ENCODE results near the gene UCHL3. TPM values are rescaled to one million over a fixed set of nuclear protein-coding genes. Genes with fewer than 3 reads are reported as not detected.
A peak's percentile ranks its signal among the peaks of the same experiment; 100 is the strongest.

UCHL3 gene
- polyA plus RNA-seq, 1 donor, result 27.3 TPM

GRCh38 chr13:75618308-75618707 is 68.7 kb downstream of the UCHL3 start:
- no peak overlapping the region for H3K27ac ChIP-seq (ENCODE audit: low read length)
- no peak overlapping the region for H3K4me3 ChIP-seq (ENCODE audit: low read length)
- H3K9me3 ChIP-seq (ENCODE audit: control insufficient read depth, low read depth, low read length), result no peaks in the 10 kb centered on the region
- no peaks in the 10 kb centered on the region for H3K27me3 ChIP-seq (ENCODE audit: control insufficient read depth, insufficient read depth, low read length)
- no CpG with 5 or more reads among the region's 1 CpG for WGBS (ENCODE audit: insufficient coverage, low lambda C conversion rate)
- no peak for DNase-seq
- no peaks in the 10 kb centered on the region for H3K36me3 ChIP-seq (ENCODE audit: control insufficient read depth, insufficient read depth, low read length)
- no peaks in the 10 kb centered on the region for H3K4me1 ChIP-seq (ENCODE audit: control insufficient read depth, insufficient read depth, low read length)

DNA sequence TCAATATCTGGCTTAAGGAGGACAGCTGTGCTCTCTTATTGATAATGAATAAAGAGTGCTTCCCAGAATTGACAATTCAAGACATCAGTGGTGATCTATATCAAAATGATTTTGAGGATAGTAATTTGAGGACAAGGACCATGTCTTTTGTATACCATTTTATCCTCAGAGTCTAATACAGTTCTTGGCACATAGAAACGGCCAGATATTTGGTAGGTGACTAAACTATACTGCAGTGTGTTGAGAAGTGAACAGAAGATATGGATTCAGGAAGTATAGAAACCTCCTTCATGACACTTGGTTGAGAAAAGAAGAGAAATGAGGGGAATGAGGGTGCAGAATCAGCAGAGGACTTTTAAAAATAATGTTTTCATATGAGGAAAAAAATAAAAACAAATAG is 70.4 kb downstream of the UCHL3 start:
- Histone ChIP-seq H3K36me3 (ENCODE audit: control insufficient read depth, insufficient read depth, low read length) (no peaks in the 10 kb centered on the region), H3K4me3 (ENCODE audit: low read length) (no peak overlapping the region), H3K27me3 (ENCODE audit: control insufficient read depth, insufficient read depth, low read length) (no peaks in the 10 kb centered on the region), H3K9me3 (ENCODE audit: control insufficient read depth, low read depth, low read length) (no peaks in the 10 kb centered on the region), H3K4me1 (ENCODE audit: control insufficient read depth, insufficient read depth, low read length) (no peaks in the 10 kb centered on the region), H3K27ac (ENCODE audit: low read length) (no peak overlapping the region)
- no peak for DNase-seq
- WGBS (ENCODE audit: insufficient coverage, low lambda C conversion rate), result no CpG with 5 or more reads among the region's 1 CpG

- H3K36me3 ChIP-seq (ENCODE audit: control insufficient read depth, insufficient read depth, low read length), result no peaks in the 10 kb centered on the region
- H3K9me3 ChIP-seq (ENCODE audit: control insufficient read depth, low read depth, low read length), result no peaks in the 10 kb centered on the region
- WGBS (ENCODE audit: insufficient coverage, low lambda C conversion rate), result 100% methylated on average over 1 of the region's 2 CpGs
- H3K4me1 ChIP-seq (ENCODE audit: control insufficient read depth, insufficient read depth, low read length), result no peaks in the 10 kb centered on the region
- no peak overlapping the region for H3K27ac ChIP-seq (ENCODE audit: low read length)
- no peak overlapping the region for H3K4me3 ChIP-seq (ENCODE audit: low read length)
- no peaks in the 10 kb centered on the region for H3K27me3 ChIP-seq (ENCODE audit: control insufficient read depth, insufficient read depth, low read length)
- DNase-seq, result no peak
Observed at GRCh38 chr13:75621147-75621546, 71.6 kb downstream of the UCHL3 start.

DNA sequence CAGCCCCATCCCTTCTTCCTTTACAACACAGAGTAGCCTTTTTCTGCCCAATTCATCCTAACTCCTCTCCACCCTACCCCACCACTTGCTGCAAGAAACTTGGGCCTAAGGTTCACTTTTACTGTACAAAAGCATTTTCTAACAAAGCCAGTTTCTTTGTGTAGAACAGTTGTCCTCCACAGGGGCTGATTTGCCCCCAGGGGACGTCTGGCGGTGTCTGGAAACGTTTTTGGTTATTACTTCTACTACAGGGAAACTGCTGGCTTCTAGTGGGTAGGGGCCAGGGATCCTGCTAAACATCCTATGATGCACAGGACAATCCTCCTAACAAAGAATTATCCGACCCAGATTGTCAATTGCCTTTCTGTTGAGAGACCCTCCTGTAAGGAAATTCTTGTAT is 79.2 kb downstream of the UCHL3 start:
- no peak for DNase-seq

DNA sequence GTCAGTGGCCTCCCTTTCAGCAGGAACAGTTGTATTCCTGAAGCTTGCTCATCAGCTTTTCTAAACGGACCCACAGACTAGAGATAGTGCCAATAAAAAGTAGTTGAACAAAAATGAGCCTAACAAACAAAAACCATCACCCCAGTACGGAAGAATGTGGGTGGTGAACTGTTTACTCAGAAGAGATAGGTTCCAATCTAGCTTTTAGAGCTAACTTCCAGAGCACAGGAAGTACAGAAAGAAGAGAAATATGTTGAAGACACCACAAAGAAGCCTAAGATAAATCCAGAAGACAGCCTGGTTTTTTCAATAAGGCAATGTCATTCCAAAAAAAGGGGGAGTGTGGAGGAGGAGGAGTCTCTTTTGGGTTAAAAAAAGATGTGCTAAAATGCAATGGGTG is 83.7 kb downstream of the UCHL3 start:
- Histone ChIP-seq H3K27ac (ENCODE audit: low read length) (no peak overlapping the region), H3K36me3 (ENCODE audit: control insufficient read depth, insufficient read depth, low read length) (no peaks in the 10 kb centered on the region), H3K4me1 (ENCODE audit: control insufficient read depth, insufficient read depth, low read length) (peaks cover 4% of the 10 kb centered on the region), H3K9me3 (ENCODE audit: control insufficient read depth, low read depth, low read length) (no peaks in the 10 kb centered on the region), H3K4me3 (ENCODE audit: low read length) (no peak overlapping the region), H3K27me3 (ENCODE audit: control insufficient read depth, insufficient read depth, low read length) (peaks cover 21% of the 10 kb centered on the region)
- 0% methylated on average over 1 of the region's 2 CpGs for WGBS (ENCODE audit: insufficient coverage, low lambda C conversion rate)
- DNase-seq, result peak in 1 of 2 donors; percentile 2

More for the DNA sequence above, 79.2 kb downstream of the UCHL3 start:
- no peaks in the 10 kb centered on the region for H3K9me3 ChIP-seq (ENCODE audit: control insufficient read depth, low read depth, low read length)
- no peak overlapping the region for H3K27ac ChIP-seq (ENCODE audit: low read length)
- H3K4me3 ChIP-seq (ENCODE audit: low read length), result no peak overlapping the region
- H3K27me3 ChIP-seq (ENCODE audit: control insufficient read depth, insufficient read depth, low read length), result no peaks in the 10 kb centered on the region
- no CpG with 5 or more reads among the region's 4 CpGs for WGBS (ENCODE audit: insufficient coverage, low lambda C conversion rate)
- no peaks in the 10 kb centered on the region for H3K36me3 ChIP-seq (ENCODE audit: control insufficient read depth, insufficient read depth, low read length)
- H3K4me1 ChIP-seq (ENCODE audit: control insufficient read depth, insufficient read depth, low read length), result no peaks in the 10 kb centered on the region

DNA sequence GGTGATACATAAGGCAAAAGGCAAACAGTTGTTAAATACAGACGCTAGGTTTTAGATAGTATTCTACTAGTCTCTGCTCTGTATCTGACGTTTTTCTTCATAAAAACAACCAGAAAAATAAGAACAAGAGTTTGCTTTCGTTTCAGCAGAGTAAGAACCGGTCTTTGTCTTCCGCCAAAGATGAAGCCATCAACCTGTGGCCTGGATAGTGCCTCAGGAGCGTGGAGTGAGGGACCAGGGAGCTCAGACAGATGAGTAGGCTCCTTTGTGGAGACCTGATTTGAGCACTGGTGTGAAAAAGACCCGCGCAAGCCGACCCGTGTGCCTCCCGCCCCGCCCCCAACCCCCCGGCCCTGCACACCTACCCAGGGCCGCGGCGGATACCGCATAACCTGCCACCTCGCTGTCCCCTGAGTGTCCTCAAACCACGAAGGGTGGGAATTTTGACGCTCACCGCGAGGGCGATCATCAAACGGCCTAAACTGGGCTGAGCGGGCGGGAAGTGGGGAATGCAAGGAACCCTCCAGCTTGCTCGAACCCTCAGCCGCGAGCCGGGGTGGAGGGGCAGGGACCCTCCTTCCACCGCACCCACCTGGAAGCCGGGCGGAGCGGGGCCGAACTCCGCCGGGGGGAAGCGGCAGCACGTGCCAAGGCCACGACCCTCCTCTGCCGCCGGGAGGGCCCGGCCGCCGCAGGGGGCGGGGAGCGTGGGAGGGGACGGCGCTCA is 85.7 kb downstream of the UCHL3 start:
- WGBS (ENCODE audit: insufficient coverage, low lambda C conversion rate), result 89% methylated on average over 1 of the region's 49 CpGs
- Histone ChIP-seq H3K27ac (ENCODE audit: low read length) (no peak overlapping the region), H3K9me3 (ENCODE audit: control insufficient read depth, low read depth, low read length) (no peaks in the 10 kb centered on the region), H3K4me1 (ENCODE audit: control insufficient read depth, insufficient read depth, low read length) (peaks cover 4% of the 10 kb centered on the region), H3K36me3 (ENCODE audit: control insufficient read depth, insufficient read depth, low read length) (no peaks in the 10 kb centered on the region), H3K27me3 (ENCODE audit: control insufficient read depth, insufficient read depth, low read length) (peaks cover 25% of the 10 kb centered on the region), H3K4me3 (ENCODE audit: low read length) (no peak overlapping the region)
- no peak for DNase-seq

DNA sequence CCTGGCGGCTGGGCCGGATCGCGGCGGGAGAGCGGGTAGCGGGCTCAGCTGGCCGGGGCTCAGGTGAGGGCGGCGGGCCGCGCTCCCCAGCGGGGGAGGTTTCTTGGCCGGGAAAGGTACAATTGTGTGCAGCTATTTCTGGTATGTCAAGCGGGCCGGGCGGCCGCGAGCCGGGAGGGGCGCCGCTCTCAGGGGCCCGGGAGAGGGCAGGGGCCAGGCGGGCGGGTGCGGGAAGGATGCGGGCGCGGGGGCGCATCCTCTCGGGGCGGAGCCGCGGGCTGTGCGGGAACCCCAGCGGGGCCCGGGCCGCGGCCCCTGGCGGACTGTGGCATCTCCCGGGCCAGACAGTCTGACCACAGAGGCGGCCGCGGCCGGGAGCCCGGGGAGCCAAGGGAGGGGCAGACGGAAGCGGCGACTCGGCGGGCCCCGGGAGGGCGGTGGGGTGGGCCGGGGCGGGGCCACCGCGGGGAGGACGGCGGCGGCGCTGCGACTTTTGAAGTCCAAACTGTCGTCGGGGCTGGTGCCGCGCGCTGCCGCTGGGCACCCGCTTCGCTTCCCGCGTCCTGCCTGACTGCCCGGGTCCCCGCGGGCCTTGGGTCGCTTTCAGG is 86.3 kb downstream of the UCHL3 start, which contains the start of gene LMO7:
Gene LMO7 (plus strand): TSS at position 503 of the 608 bp plus-strand sequence. CDS start 328 bp downstream, outside the sequence.
- no peaks in the 10 kb centered on the region for H3K36me3 ChIP-seq (ENCODE audit: control insufficient read depth, insufficient read depth, low read length)
- no peaks in the 10 kb centered on the region for H3K9me3 ChIP-seq (ENCODE audit: control insufficient read depth, low read depth, low read length)
- H3K27me3 ChIP-seq (ENCODE audit: control insufficient read depth, insufficient read depth, low read length), result peaks cover 25% of the 10 kb centered on the region
- H3K27ac ChIP-seq (ENCODE audit: low read length), result no peak within 1 kb of the TSS
- WGBS (ENCODE audit: insufficient coverage, low lambda C conversion rate), result no CpG with 5 or more reads among the region's 76 CpGs
- H3K4me1 ChIP-seq (ENCODE audit: control insufficient read depth, insufficient read depth, low read length), result peaks cover 4% of the 10 kb centered on the region
- peak within 1 kb of the TSS; percentile 55 for H3K4me3 ChIP-seq (ENCODE audit: low read length)
- peak; percentile 18 to 41 for DNase-seq

GRCh38 chr13:75636436-75637180 is 87.0 kb downstream of the UCHL3 start:
- no CpG with 5 or more reads among the region's 58 CpGs for WGBS (ENCODE audit: insufficient coverage, low lambda C conversion rate)
- H3K9me3 ChIP-seq (ENCODE audit: control insufficient read depth, low read depth, low read length), result no peaks in the 10 kb centered on the region
- H3K4me1 ChIP-seq (ENCODE audit: control insufficient read depth, insufficient read depth, low read length), result peaks cover 4% of the 10 kb centered on the region

GRCh38 chr13:75637181-75637750 is 87.7 kb downstream of the UCHL3 start:
- H3K27ac ChIP-seq (ENCODE audit: low read length), result no peak overlapping the region
- no peaks in the 10 kb centered on the region for H3K36me3 ChIP-seq (ENCODE audit: control insufficient read depth, insufficient read depth, low read length)
- no peaks in the 10 kb centered on the region for H3K9me3 ChIP-seq (ENCODE audit: control insufficient read depth, low read depth, low read length)
- 41% methylated on average over 4 of the region's 17 CpGs for WGBS (ENCODE audit: insufficient coverage, low lambda C conversion rate)
- no peak for DNase-seq
- H3K27me3 ChIP-seq (ENCODE audit: control insufficient read depth, insufficient read depth, low read length), result peaks cover 25% of the 10 kb centered on the region
- no peak overlapping the region for H3K4me3 ChIP-seq (ENCODE audit: low read length)
- H3K4me1 ChIP-seq (ENCODE audit: control insufficient read depth, insufficient read depth, low read length), result peaks cover 4% of the 10 kb centered on the region

More at GRCh38 chr13:75636436-75637180, 87.0 kb downstream of the UCHL3 start:
- no peak overlapping the region for H3K27ac ChIP-seq (ENCODE audit: low read length)
- peaks cover 25% of the 10 kb centered on the region for H3K27me3 ChIP-seq (ENCODE audit: control insufficient read depth, insufficient read depth, low read length)
- H3K36me3 ChIP-seq (ENCODE audit: control insufficient read depth, insufficient read depth, low read length), result no peaks in the 10 kb centered on the region
- peak overlapping the region; percentile 55 for H3K4me3 ChIP-seq (ENCODE audit: low read length)
- DNase-seq, result peak; percentile 19 to 62

- no peak overlapping the region for H3K4me3 ChIP-seq (ENCODE audit: low read length)
- H3K27me3 ChIP-seq (ENCODE audit: control insufficient read depth, insufficient read depth, low read length), result peaks cover 25% of the 10 kb centered on the region
- peaks cover 4% of the 10 kb centered on the region for H3K4me1 ChIP-seq (ENCODE audit: control insufficient read depth, insufficient read depth, low read length)
- WGBS (ENCODE audit: insufficient coverage, low lambda C conversion rate), result 80% methylated on average over 1 of the region's 2 CpGs
- H3K36me3 ChIP-seq (ENCODE audit: control insufficient read depth, insufficient read depth, low read length), result no peaks in the 10 kb centered on the region
- H3K9me3 ChIP-seq (ENCODE audit: control insufficient read depth, low read depth, low read length), result no peaks in the 10 kb centered on the region
- no peak overlapping the region for H3K27ac ChIP-seq (ENCODE audit: low read length)
- DNase-seq, result no peak
Observed at GRCh38 chr13:75639454-75639853, 89.9 kb downstream of the UCHL3 start.

Measured in large intestine (tissue), 3 donors.